Panc1 (cell line): ENCODE results near the gene PLCH1.

ENCODE experiments used
- POLR2AphosphoS5 ChIP-seq: IDR thresholded peaks from 2 replicates; pipeline ENCODE4 v1.6.1; 2012; ENCODE audit warnings: mild to moderate bottlenecking, low read depth, low read length, moderate library complexity
- REST ChIP-seq, 2 experiments: IDR thresholded peaks; 2 replicates each; pipeline ENCODE4 v1.6.1; 2011 to 2012; ENCODE audit warnings: low read depth in 2 of 2, control low read depth in 1 of 2, low read length in 1 of 2, mild to moderate bottlenecking in 1 of 2, moderate library complexity in 1 of 2; ENCODE audit not compliant: insufficient read depth in 1 of 2
- SIN3A ChIP-seq: IDR thresholded peaks from 2 replicates; pipeline ENCODE4 v1.6.1; 2012; ENCODE audit warnings: low read depth, mild to moderate bottlenecking, low read length, moderate library complexity, borderline replicate concordance; ENCODE audit not compliant: insufficient read depth
- TCF7L2 ChIP-seq: IDR thresholded peaks from 2 replicates; pipeline ENCODE4 v1.6.1; 2011; ENCODE audit warnings: mild to moderate bottlenecking, low read depth, low read length, inconsistent platforms
- TF ChIP-seq, protein P1 (sequence below): fragments of 450-650 bp; IDR thresholded peaks from 2 replicates; pipeline ENCODE4 v1.5.1; 2017; ENCODE audit warnings: mild to moderate bottlenecking

- TF ChIP-seq, protein P1, sequence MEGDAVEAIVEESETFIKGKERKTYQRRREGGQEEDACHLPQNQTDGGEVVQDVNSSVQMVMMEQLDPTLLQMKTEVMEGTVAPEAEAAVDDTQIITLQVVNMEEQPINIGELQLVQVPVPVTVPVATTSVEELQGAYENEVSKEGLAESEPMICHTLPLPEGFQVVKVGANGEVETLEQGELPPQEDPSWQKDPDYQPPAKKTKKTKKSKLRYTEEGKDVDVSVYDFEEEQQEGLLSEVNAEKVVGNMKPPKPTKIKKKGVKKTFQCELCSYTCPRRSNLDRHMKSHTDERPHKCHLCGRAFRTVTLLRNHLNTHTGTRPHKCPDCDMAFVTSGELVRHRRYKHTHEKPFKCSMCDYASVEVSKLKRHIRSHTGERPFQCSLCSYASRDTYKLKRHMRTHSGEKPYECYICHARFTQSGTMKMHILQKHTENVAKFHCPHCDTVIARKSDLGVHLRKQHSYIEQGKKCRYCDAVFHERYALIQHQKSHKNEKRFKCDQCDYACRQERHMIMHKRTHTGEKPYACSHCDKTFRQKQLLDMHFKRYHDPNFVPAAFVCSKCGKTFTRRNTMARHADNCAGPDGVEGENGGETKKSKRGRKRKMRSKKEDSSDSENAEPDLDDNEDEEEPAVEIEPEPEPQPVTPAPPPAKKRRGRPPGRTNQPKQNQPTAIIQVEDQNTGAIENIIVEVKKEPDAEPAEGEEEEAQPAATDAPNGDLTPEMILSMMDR, result no peak
- no peak for TF ChIP-seq SIN3A
- no peak for TF ChIP-seq POLR2AphosphoS5
- TF ChIP-seq REST (IDR thresholded peaks at IDR 0.05; ENCODE audit: insufficient read depth in 1 of 2, low read depth in 2 of 2, low read length in 1 of 2), result no peak
- no peak for TF ChIP-seq TCF7L2
Measured at GRCh38 chr3:155697542-155697941, 47.3 kb downstream of the PLCH1 start.
